Measurements from ENCODE around the gene SETBP1.

- TF ChIP-seq RELA (CRISPR knock-in tag; IDR thresholded peaks at IDR 0.05; ENCODE audit: borderline replicate concordance) (no peak), FOXK1 (CRISPR knock-in tag; IDR thresholded peaks at IDR 0.05) (no peak), FOXJ3 (CRISPR knock-in tag; IDR thresholded peaks at IDR 0.05; ENCODE audit: borderline replicate concordance) (no peak), TEAD1 (CRISPR knock-in tag; IDR thresholded peaks at IDR 0.05) (no peak), CTCF (IDR thresholded peaks at IDR 0.05) (no peak), MXD4 (CRISPR knock-in tag; IDR thresholded peaks at IDR 0.05; ENCODE audit: borderline replicate concordance) (no peak), EMX1 (CRISPR knock-in tag; IDR thresholded peaks at IDR 0.05) (no peak), ZNF138 (CRISPR knock-in tag; conservative IDR thresholded peaks at IDR 0.05) (no peak), ARID4B (CRISPR knock-in tag; IDR thresholded peaks at IDR 0.05; ENCODE audit: borderline replicate concordance) (no peak), MAX (CRISPR knock-in tag; IDR thresholded peaks at IDR 0.05) (no peak), ETV6 (CRISPR knock-in tag; IDR thresholded peaks at IDR 0.05) (no peak), E2F4 (CRISPR knock-in tag; IDR thresholded peaks at IDR 0.05; ENCODE audit: borderline replicate concordance, low read depth) (no peak), ATF3 (CRISPR knock-in tag; conservative IDR thresholded peaks at IDR 0.05) (no peak)
- TF ChIP-seq, protein P1, sequence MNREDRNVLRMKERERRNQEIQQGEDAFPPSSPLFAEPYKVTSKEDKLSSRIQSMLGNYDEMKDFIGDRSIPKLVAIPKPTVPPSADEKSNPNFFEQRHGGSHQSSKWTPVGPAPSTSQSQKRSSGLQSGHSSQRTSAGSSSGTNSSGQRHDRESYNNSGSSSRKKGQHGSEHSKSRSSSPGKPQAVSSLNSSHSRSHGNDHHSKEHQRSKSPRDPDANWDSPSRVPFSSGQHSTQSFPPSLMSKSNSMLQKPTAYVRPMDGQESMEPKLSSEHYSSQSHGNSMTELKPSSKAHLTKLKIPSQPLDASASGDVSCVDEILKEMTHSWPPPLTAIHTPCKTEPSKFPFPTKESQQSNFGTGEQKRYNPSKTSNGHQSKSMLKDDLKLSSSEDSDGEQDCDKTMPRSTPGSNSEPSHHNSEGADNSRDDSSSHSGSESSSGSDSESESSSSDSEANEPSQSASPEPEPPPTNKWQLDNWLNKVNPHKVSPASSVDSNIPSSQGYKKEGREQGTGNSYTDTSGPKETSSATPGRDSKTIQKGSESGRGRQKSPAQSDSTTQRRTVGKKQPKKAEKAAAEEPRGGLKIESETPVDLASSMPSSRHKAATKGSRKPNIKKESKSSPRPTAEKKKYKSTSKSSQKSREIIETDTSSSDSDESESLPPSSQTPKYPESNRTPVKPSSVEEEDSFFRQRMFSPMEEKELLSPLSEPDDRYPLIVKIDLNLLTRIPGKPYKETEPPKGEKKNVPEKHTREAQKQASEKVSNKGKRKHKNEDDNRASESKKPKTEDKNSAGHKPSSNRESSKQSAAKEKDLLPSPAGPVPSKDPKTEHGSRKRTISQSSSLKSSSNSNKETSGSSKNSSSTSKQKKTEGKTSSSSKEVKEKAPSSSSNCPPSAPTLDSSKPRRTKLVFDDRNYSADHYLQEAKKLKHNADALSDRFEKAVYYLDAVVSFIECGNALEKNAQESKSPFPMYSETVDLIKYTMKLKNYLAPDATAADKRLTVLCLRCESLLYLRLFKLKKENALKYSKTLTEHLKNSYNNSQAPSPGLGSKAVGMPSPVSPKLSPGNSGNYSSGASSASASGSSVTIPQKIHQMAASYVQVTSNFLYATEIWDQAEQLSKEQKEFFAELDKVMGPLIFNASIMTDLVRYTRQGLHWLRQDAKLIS (CRISPR knock-in tag; IDR thresholded peaks at IDR 0.05; ENCODE audit: borderline replicate concordance), result no peak
Measured at GRCh38 chr18:44741511-44741910, 60.8 kb downstream of the SETBP1 start.
